Measurements from ENCODE around the gene MOCOS.

MOCOS gene

DNA sequence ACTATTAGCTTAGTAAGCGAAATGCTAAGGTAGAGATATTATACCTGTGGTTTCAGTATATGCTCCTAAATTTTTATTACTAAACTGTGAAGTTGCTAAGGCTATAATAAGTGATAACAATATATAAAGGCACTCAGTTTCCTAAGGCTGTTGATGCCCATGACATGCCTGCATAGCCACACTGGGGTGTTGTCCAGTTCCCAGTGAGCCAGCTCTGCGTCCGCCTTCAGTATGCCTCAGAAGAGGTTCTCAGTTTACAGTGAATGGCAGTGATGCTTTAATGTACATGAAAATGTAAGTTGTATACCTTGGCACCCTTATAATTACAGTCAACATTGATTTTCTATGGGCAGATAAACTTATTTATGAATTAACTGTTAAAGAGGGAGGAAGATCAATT lies 117.4 kb downstream of the MOCOS start:
- DNase-seq (ENCODE audit: low read depth in 2 of 2): no peak

- no peak for DNase-seq (ENCODE audit: low read depth in 2 of 2)
Measured at GRCh38 chr18:36305375-36305774, 118.1 kb downstream of the MOCOS start.

- no peak for DNase-seq (ENCODE audit: low read depth in 2 of 2)
Measured at GRCh38 chr18:36307513-36307912, 120.2 kb downstream of the MOCOS start.

DNA sequence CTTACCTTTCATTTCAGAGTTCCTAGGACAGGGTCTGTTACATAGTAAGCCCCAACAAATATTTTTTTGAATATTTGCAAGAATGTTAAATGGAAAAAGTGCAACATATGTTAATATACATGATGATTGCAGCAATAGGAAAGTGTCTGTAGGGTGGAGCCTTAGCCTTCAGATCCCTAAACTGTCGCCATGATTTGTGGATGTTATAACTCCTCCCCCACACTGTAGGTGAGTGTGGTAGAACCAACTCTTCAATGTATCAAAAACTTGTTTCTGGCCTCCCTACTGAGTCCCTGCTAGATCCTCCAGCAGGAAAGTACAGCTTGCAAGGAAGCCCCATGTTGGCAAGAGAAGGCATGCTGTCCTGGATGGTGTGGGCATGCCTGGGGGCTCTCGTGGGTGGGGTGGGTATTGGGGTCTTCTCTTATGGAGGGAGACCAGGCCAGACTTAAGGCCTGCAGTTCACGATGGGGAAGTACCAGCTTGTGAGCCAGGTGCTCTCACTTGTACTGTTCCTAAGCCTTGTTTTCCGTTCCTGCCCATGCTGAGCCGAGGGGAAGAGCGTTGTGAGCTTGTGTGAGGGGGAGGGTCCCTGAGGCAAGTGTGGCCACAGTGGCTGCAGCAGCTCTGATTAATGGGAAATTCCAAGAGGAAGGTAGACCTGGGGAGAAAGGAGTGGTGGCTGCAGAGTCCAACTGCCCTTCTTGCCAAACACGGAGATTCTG lies 121.6 kb downstream of the MOCOS start:
- DNase-seq (ENCODE audit: low read depth in 2 of 2): no peak

DNA sequence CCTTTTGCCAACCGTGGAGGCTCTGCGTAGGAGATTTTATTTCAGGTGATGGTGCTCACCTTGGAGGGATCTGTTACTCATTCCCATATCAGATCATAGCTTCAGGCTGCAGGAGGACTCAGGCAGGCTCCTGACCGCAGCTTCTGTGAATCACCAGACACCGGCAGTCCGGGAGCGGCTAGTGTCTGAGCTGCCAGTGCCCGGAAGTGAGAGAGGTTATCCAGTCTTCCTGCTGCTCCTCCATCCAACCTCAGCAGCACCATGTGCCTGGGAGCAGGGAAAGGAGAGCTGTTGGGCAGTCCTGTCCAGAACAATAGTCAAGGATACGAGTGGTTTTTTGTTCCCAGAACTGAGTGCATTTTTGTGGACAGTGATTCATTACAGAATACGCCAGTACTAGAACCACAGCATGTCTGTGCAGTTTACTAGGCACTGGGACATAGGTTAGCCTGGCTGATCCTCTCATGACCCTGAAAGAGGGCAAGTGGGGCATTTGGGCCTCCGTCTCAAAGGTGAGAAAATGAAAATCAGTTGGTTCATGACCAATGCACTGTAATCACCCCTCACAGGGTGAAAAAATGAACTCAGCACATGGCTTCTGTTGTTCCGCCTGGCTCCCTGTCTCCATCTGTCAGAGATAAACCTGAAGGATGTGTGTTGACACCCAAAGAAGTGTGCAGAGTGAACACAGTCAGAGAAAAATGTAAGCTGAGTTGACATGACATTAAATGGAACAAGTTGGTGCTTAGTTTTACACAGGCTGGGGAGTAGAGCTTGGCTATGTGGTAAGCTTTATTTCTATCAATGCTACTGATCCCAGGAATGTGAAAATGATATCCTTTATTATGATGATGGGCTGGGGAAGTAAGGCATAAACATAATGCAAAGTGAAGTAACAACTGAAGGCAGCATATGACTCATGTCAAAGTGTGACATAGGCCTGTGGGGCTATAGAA lies 122.4 kb downstream of the MOCOS start:
- DNase-seq (ENCODE audit: low read depth in 2 of 2): no peak

GRCh38 chr18:36311026-36311570 lies 123.8 kb downstream of the MOCOS start:
- DNase-seq (ENCODE audit: low read depth in 2 of 2): no peak

- DNase-seq (ENCODE audit: low read depth in 2 of 2): no peak
Measured at GRCh38 chr18:36312806-36313395, 125.6 kb downstream of the MOCOS start.

DNA sequence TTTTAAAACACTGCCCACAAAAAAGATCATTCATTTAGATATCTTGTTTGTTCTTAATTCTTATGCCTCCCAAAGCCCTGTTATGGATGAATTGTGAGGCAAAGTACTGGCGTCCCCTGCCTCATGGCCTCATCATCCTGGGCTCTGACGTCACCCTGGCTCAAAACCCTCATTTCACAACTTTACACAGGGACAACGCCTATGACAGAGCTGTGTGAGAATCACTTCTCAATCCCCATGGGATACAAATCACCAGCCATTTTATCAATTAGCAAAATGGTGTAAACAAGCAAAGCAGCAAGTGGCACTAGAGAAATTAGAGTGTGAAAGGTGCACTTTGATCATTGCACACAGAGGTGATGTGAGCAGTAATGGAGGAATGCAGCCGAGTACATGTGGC lies 126.8 kb downstream of the MOCOS start:
- no peak for DNase-seq (ENCODE audit: low read depth in 2 of 2)

DNA sequence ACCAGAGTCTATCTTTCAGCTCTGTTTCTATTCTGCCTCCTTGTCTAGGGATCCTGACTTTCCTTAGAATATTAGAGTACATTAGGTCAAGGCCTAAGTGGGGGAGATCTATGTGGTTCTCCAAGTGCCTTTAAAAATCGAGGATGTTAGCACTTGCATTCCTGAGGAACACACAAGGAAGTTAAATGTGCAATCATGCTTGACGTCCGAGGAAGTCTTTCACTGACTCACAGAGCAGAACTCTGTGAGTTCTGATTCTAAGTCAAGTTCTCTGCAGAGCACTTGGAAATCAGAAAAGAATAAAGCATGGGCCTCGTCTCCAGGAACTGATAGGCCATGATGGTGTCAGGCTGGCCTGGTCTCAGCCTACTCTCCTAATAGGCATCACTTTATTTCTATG lies 127.5 kb downstream of the MOCOS start:
- DNase-seq (ENCODE audit: low read depth in 2 of 2): no peak

GRCh38 chr18:36315736-36316135 lies 128.4 kb downstream of the MOCOS start:
- no peak for DNase-seq (ENCODE audit: low read depth in 2 of 2)

GRCh38 chr18:36316246-36316645 lies 128.9 kb downstream of the MOCOS start:
- DNase-seq (ENCODE audit: low read depth in 2 of 2): no peak
